ENCODE data around the gene IFNL1. TPM values are rescaled to one million over a fixed set of nuclear protein-coding genes. Genes with fewer than 3 reads are reported as not detected.

The IFNL1 gene
- total RNA-seq, 4 donors from 2014 or later: not detected

DNA sequence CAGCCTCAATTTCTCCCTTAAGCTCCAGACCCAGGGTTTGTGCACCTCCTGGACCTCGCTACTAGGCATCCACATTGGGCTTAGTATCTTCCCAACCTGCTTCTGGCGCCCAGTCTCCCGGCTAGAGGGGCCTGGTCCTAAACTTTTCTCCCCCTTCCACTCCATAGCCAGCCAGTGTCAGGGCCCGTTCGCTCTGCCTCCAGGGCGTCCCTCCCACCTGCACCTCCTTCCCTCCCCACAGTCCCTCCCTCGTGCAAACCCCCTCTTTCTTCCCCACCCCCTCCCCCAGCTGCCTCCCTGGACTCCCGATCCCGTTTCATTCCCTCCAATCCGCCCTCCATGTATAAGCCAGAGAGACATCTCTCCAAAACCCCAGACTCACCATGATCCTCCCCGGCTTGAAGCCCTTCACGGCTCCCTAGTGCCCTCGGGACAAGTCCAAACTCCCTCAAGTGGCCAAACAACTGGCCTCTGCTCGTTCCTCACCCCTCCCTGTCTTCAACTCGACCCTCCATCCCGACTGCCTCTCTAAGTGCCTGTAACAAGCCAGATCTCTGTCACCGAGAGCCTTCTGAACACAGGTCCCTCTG is 45.0 kb downstream of the IFNL1 start:
- in situ Hi-C loops (cut with MboI; ENCODE audit: low pct_ligation_motif_present in 1 of 4, low pct_unique_long_range_greater_than_20kb in 1 of 4, low sequenced_read_pairs in 3 of 4): loop anchor here in 2 of 4 donors (10.0 to 25.0 kb wide), 2 partner anchors 54 to 196 kb away; partner anchors contain the start of genes EID2 (in 2 of the 2), EID2B (in 2 of the 2), MED29 (in 1 of the 2) and PAF1 (in 1 of the 2)
- no peak for TF ChIP-seq EP300 (IDR thresholded peaks at IDR 0.05; ENCODE audit: low read depth)
- TF ChIP-seq, protein P1, sequence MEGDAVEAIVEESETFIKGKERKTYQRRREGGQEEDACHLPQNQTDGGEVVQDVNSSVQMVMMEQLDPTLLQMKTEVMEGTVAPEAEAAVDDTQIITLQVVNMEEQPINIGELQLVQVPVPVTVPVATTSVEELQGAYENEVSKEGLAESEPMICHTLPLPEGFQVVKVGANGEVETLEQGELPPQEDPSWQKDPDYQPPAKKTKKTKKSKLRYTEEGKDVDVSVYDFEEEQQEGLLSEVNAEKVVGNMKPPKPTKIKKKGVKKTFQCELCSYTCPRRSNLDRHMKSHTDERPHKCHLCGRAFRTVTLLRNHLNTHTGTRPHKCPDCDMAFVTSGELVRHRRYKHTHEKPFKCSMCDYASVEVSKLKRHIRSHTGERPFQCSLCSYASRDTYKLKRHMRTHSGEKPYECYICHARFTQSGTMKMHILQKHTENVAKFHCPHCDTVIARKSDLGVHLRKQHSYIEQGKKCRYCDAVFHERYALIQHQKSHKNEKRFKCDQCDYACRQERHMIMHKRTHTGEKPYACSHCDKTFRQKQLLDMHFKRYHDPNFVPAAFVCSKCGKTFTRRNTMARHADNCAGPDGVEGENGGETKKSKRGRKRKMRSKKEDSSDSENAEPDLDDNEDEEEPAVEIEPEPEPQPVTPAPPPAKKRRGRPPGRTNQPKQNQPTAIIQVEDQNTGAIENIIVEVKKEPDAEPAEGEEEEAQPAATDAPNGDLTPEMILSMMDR (IDR thresholded peaks at IDR 0.05): no peak
- no peak for TF ChIP-seq POLR2AphosphoS5 (IDR thresholded peaks at IDR 0.05)
- TF ChIP-seq POLR2A (IDR thresholded peaks at IDR 0.05): no peak

DNA sequence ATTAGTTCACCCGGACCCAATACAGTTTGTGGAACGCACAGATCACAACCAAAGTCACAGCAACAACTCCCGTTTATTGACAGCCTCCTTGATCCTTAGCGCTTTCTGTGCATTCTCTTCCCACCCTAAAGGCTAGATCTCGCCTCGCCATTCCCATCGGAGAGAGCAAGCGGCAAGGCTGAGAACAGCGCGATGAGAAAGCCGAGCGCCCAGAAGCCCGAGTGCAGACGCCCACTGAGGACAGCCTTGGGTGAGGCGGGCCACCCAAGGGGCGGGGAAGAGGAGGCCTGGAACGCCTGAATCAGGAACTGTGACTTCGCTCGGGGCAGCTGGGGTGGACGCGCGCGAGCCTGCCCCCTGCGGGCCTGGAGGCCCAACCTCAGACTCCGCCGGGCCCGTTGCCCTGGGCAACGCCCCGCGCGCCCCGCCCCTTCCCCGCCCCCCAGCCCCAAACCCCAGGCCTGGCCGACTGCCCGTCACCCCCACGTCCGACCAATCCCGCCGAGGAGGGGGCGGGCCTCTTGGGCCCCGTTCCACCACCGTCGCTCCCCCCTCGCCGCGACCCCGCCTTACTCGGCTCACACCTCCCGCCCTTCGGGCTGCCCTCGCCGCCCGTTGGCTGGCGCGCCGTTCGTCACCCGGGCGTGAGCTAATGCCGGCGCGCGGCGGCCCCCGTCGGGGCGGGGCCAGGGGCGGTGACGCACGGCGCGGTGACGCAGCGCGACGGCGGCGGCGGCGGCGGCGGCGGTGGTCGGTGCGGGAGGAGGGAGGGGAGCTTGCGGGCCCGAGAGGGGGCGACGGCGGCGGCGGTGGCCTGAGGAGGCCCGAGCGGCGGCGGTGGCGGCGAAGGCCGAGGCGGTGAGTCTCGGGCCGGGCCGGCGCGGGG is 45.8 kb downstream of the IFNL1 start, which contains the start of gene SAMD4B:
SAMD4B (plus strand) TSS at position 703 of the 886 bp plus-strand sequence. CDS start 14,473 bp downstream, outside the sequence.
- intact Hi-C loops (cut with DNase I; ENCODE audit: low total_unique reads): loop anchor here (10.0 kb wide), 1 partner anchor 193 kb away; the partner anchor contains the start of gene EID2B
- peak; percentile 99 for DNase-seq
- WGBS, 2 donors (ENCODE audit: low coverage in 1 of 2): 1% methylated on average over 50 of the region's 105 CpGs; no CpG with 5 or more reads in 1 of the 2 donors
- Histone ChIP-seq H3K4me1 (peaks cover 19 to 44% (median 26%) of the 10 kb centered on the region in 4 donors), H3K36me3 (no peaks in the 10 kb centered on the region), H3K9me3 (no peaks in the 10 kb centered on the region), H3K27me3 (no peaks in the 10 kb centered on the region), H3K27ac (peak within 1 kb of the TSS; percentile 83 to 93 (median 93)), H3K4me3 (peak within 1 kb of the TSS; percentile 81 to 100 (median 92))
- TF ChIP-seq EP300 (IDR thresholded peaks at IDR 0.05; ENCODE audit: low read depth) (peak; percentile 6), POLR2A (IDR thresholded peaks at IDR 0.05) (peak; percentile 97), POLR2AphosphoS5 (IDR thresholded peaks at IDR 0.05) (peak; percentile 95 to 99 (median 97))
- TF ChIP-seq, protein P1 (IDR thresholded peaks at IDR 0.05): peak; percentile 66 to 84 (median 78)
- in situ Hi-C loops (cut with MboI; ENCODE audit: low pct_ligation_motif_present in 1 of 4, low pct_unique_long_range_greater_than_20kb in 1 of 4, low sequenced_read_pairs in 3 of 4): loop anchor here in 2 of 4 donors (10.0 to 25.0 kb wide), 2 partner anchors 53 to 195 kb away; partner anchors contain the start of genes EID2 (in 2 of the 2), EID2B (in 2 of the 2), MED29 (in 1 of the 2) and PAF1 (in 1 of the 2)

More for the DNA sequence above, 45.0 kb downstream of the IFNL1 start:
- intact Hi-C loops (cut with DNase I; ENCODE audit: low total_unique reads): loop anchor here (10.0 kb wide), 1 partner anchor 194 kb away; the partner anchor contains the start of gene EID2B
- H3K4me1 ChIP-seq: peaks cover 19 to 46% (median 26%) of the 10 kb centered on the region in 4 donors
- no peaks in the 10 kb centered on the region for H3K9me3 ChIP-seq
- peak; percentile 42 for DNase-seq
- no peaks in the 10 kb centered on the region for H3K36me3 ChIP-seq
- peak overlapping the region; percentile 46 to 82 (median 64) for H3K4me3 ChIP-seq
- 0 to 3% methylated on average over 2 to 17 of the region's 17 CpGs for WGBS, 2 donors (ENCODE audit: low coverage in 1 of 2)
- peak overlapping the region; percentile 83 to 93 (median 88) for H3K27ac ChIP-seq
- no peaks in the 10 kb centered on the region for H3K27me3 ChIP-seq

DNA sequence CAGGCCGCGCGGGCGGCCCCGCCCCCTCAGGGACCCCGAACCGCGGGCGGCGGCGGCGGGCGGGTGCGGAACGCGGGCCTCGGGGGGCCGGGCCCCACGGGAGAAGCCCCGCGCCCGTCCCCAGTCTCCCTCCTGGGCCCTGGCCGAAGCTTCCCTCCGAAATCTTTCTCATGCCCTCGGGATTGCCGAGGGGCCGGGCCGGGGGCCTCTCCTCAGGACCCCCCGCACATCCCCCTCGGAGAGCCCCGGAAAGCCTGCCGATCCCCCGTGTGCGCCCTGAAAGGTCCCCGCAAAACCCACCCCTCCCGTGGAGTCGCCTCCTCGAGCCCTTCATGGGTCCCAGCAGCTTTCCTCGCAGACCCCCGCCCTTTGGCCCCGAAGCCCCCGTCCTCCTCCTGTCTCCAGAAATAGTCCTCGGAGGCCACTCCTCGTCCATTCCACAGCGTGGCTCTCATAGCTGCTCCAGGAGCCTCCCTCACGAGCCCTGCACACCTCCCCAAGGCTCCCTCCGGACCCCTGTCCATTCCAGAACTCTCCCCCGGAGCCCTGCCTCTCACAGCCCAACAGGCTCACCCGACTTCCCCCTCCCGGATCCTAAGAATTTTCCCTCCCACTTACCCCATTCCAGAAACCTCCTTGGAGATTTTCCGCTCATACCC is 46.6 kb downstream of the IFNL1 start:
- H3K27me3 ChIP-seq: no peaks in the 10 kb centered on the region
- peaks cover 19 to 44% (median 26%) of the 10 kb centered on the region in 4 donors for H3K4me1 ChIP-seq
- H3K4me3 ChIP-seq: peak overlapping the region; percentile 71 to 100 (median 92)
- no peaks in the 10 kb centered on the region for H3K36me3 ChIP-seq
- intact Hi-C loops (cut with DNase I; ENCODE audit: low total_unique reads): loop anchor here (10.0 kb wide), 1 partner anchor 192 kb away; the partner anchor contains the start of gene EID2B
- WGBS, 2 donors (ENCODE audit: low coverage in 1 of 2): 9% methylated on average over 9 of the region's 51 CpGs; no CpG with 5 or more reads in 1 of the 2 donors
- TF ChIP-seq, protein P1 (IDR thresholded peaks at IDR 0.05): no peak
- TF ChIP-seq EP300 (IDR thresholded peaks at IDR 0.05; ENCODE audit: low read depth) (no peak), POLR2AphosphoS5 (IDR thresholded peaks at IDR 0.05) (no peak), POLR2A (IDR thresholded peaks at IDR 0.05) (no peak)
- peak; percentile 21 for DNase-seq
- peak overlapping the region; percentile 83 to 93 (median 88) for H3K27ac ChIP-seq
- in situ Hi-C loops (cut with MboI; ENCODE audit: low pct_ligation_motif_present in 1 of 4, low pct_unique_long_range_greater_than_20kb in 1 of 4, low sequenced_read_pairs in 3 of 4): loop anchor here in 2 of 4 donors (10.0 to 25.0 kb wide), 2 partner anchors 52 to 195 kb away; partner anchors contain the start of genes EID2 (in 2 of the 2), EID2B (in 2 of the 2), MED29 (in 1 of the 2) and PAF1 (in 1 of the 2)
- no peaks in the 10 kb centered on the region for H3K9me3 ChIP-seq

Data from transverse colon (tissue), 4 donors.